ENCODE data around the gene ZNF398. TPM values are rescaled to one million over a fixed set of nuclear protein-coding genes. Genes with fewer than 3 reads are reported as not detected.
A peak's percentile ranks its signal among the peaks of the same experiment; 100 is the strongest.

Gene ZNF398
- total and polyA plus RNA-seq, 4 donors = 3.0 to 14.6 (median 8.4) TPM

GRCh38 chr7:149153346-149153745 is 6.1 kb downstream of the ZNF398 start:
- Histone ChIP-seq H3K27ac (ENCODE audit: low read depth in 1 of 2, low read length in 1 of 2) (no peak overlapping the region), H3K4me3 (no peak overlapping the region), H3K4me1 (ENCODE audit: control insufficient read depth in 5 of 5, insufficient read depth in 5 of 5, low read length in 5 of 5) (peaks cover 0 to 2% (median 0%) of the 10 kb centered on the region in 5 donors), H3K27me3 (ENCODE audit: control insufficient read depth in 3 of 3, insufficient read depth in 3 of 3, low read length in 2 of 3) (no peaks in the 10 kb centered on the region), H3K9ac (ENCODE audit: insufficient read depth in 1 of 2, low read length in 2 of 2) (peak overlapping the region in 1 of 2 donors; percentile 25), H3K9me3 (ENCODE audit: control insufficient read depth in 4 of 4, insufficient read depth in 3 of 4, low read length in 3 of 4) (no peaks in the 10 kb centered on the region), H3K36me3 (ENCODE audit: control insufficient read depth in 4 of 4, insufficient read depth in 4 of 4, low read length in 4 of 4) (peaks cover 0 to 11% (median 5%) of the 10 kb centered on the region in 4 donors)
- no peak for TF ChIP-seq CTCF (IDR thresholded peaks at IDR 0.05; ENCODE audit: control extremely low read depth, extremely low read depth)
- whole genome bisulfite sequencing, 2 donors = 93 to 97% methylated on average over 2 of the region's 2 CpGs
- ATAC-seq (ENCODE audit: insufficient read depth, low FRiP score) (no peak), DNase-seq (no peak)

DNA sequence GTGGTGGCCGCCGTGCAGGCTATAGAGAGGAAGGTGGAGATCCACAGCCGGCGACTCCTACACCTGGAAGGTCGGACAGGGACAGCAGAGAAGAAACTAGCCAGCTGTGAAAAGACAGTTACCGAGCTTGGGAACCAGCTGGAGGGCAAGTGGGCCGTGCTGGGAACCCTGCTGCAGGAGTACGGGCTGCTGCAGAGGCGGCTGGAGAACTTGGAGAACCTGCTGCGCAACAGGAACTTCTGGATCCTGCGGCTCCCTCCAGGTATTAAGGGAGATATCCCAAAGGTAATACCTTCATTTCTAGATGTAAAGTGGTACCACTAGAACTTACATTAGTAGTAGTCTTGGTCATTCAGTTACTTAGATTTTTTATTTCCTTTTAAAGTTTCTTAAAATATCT is 6.8 kb downstream of the ZNF398 start:
- no peaks in the 10 kb centered on the region for H3K9me3 ChIP-seq (ENCODE audit: control insufficient read depth in 4 of 4, insufficient read depth in 3 of 4, low read length in 3 of 4)
- no peaks in the 10 kb centered on the region for H3K4me1 ChIP-seq (ENCODE audit: control insufficient read depth in 5 of 5, insufficient read depth in 5 of 5, low read length in 5 of 5)
- TF ChIP-seq CTCF (IDR thresholded peaks at IDR 0.05; ENCODE audit: control extremely low read depth, extremely low read depth) = no peak
- 92 to 95% methylated on average over 11 of the region's 11 CpGs for WGBS, 2 donors
- H3K27me3 ChIP-seq (ENCODE audit: control insufficient read depth in 3 of 3, insufficient read depth in 3 of 3, low read length in 2 of 3) = no peaks in the 10 kb centered on the region
- DNase-seq (no peak), ATAC-seq (ENCODE audit: insufficient read depth, low FRiP score) (no peak)
- H3K27ac ChIP-seq (ENCODE audit: low read depth in 1 of 2, low read length in 1 of 2) = no peak overlapping the region
- peaks cover 0 to 11% (median 5%) of the 10 kb centered on the region in 4 donors for H3K36me3 ChIP-seq (ENCODE audit: control insufficient read depth in 4 of 4, insufficient read depth in 4 of 4, low read length in 4 of 4)
- no peak overlapping the region for H3K9ac ChIP-seq (ENCODE audit: insufficient read depth in 1 of 2, low read length in 2 of 2)
- no peak overlapping the region for H3K4me3 ChIP-seq

DNA sequence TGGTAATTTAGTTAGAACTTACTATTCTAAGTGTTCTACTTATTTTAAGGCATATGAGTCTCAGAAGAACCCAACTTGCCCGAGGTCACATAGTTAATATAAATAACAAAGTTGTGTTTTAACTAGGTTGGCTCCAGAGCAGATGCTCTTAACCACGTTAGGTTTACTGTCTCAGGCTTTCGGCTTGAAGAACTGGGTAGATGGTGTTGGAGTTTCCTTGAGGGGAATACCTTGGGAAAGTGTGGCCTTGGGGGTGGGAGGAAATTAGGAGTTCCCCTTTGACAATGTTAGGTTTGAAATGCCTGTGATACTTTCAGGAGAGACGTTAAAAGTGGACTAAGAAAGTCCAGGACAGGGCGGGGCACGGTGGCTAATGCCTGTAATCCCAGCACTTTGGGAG is 9.6 kb downstream of the ZNF398 start:
- H3K27me3 ChIP-seq (ENCODE audit: control insufficient read depth in 3 of 3, insufficient read depth in 3 of 3, low read length in 2 of 3) = no peaks in the 10 kb centered on the region
- no peak for DNase-seq
- no peaks in the 10 kb centered on the region for H3K9me3 ChIP-seq (ENCODE audit: control insufficient read depth in 4 of 4, insufficient read depth in 3 of 4, low read length in 3 of 4)
- no peak overlapping the region for H3K27ac ChIP-seq (ENCODE audit: low read depth in 1 of 2, low read length in 1 of 2)
- no peak for ATAC-seq (ENCODE audit: insufficient read depth, low FRiP score)
- H3K4me1 ChIP-seq (ENCODE audit: control insufficient read depth in 5 of 5, insufficient read depth in 5 of 5, low read length in 5 of 5) = peaks cover 0 to 5% (median 0%) of the 10 kb centered on the region in 5 donors
- TF ChIP-seq CTCF (IDR thresholded peaks at IDR 0.05; ENCODE audit: control extremely low read depth, extremely low read depth) = no peak
- 92 to 96% methylated on average over 6 of the region's 6 CpGs for WGBS, 2 donors
- no peak overlapping the region for H3K9ac ChIP-seq (ENCODE audit: insufficient read depth in 1 of 2, low read length in 2 of 2)
- H3K36me3 ChIP-seq (ENCODE audit: control insufficient read depth in 4 of 4, insufficient read depth in 4 of 4, low read length in 4 of 4) = peaks cover 0 to 19% (median 6%) of the 10 kb centered on the region in 4 donors
- H3K4me3 ChIP-seq = no peak overlapping the region

All from lung (tissue), 12 donors.